ENCODE measurements around the gene ARHGEF6.

DNA sequence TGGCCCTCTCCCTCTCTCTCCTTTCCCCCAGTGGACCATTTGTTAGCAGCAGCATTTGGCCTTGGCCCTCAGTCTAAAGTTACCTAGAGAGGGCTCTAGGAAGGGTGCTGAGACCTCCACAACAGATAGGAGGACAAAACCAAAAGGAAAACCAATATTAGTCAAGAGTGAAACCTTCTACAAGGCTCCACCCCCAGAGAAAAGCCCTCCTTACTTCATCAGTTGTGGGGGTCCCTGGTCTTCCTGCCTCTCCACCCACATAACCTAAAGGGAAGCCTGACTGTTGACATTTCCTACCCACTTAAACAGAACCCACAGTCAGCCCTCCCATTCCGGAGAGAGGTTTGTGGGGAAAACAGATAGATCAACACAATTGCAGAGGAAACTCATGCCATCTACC, 137.5 kb downstream of the ARHGEF6 start:
- TF ChIP-seq EZH2 (IDR thresholded peaks at IDR 0.05; ENCODE audit: insufficient read depth, low read length) (no peak), CTCF (IDR thresholded peaks at IDR 0.05; ENCODE audit: insufficient read depth, low read depth, low read length) (no peak)

All from astrocyte (in vitro differentiated cells and primary cell).